SKM-1 treated with dmso at 0.1 percent for 144 hours (cell line): ENCODE measurements around the gene TBX1.
"Not testable (repeated sequence)": the region's sequence is repeated elsewhere in the genome, so short reads cannot be mapped to it uniquely, and the experiment has no call there.

Experiments
- DNase-seq: peaks from one replicate; lab custom pipeline; 2025; ENCODE audit not compliant: unreplicated experiment; lab: John Stamatoyannopoulos, UW

TBX1 gene

GRCh38 chr22:19763458-19764298, 3.1 kb downstream of the TBX1 start:
- no peak for DNase-seq

GRCh38 chr22:19764299-19764593, 3.7 kb downstream of the TBX1 start:
- DNase-seq = no peak

GRCh38 chr22:19764636-19765476, 4.3 kb downstream of the TBX1 start:
- no peak for DNase-seq

- DNase-seq = no peak
Observed at GRCh38 chr22:19765477-19766239, 5.1 kb downstream of the TBX1 start.

DNA sequence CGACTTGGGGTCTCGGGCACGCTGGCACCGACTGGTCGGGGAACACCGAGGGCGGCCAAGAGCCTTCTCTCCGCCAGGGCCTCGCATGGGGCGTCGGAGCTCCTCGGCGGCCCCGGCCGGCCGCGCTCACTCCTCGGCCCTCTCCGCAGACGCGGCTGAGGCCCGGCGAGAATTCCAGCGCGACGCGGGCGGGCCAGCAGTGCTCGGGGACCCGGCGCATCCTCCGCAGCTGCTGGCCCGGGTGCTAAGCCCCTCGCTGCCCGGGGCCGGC, 5.6 kb downstream of the TBX1 start:
- no peak for DNase-seq

- DNase-seq = no peak
Observed at GRCh38 chr22:19766511-19767426, 6.2 kb downstream of the TBX1 start.

- DNase-seq = no peak
Observed at GRCh38 chr22:19767427-19768341, 7.1 kb downstream of the TBX1 start.

DNA sequence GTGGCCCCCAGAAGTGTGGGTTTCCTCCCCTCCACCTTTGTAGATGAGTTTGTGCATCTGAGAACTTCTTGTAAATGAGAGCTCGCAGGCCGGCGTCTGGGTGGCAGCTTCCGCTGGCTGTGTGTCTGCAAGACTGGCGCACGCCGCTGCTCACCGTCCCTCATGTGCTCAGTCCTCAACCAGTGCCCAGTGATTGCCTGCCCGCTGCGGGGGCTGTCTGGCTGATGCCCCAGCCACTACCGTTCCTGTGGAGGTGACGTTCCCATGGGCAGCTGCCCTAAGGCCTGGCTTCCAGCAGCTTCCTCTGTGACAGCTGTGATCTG, 8.8 kb downstream of the TBX1 start:
- no peak for DNase-seq

- DNase-seq = no peak
Observed at GRCh38 chr22:19770349-19771220, 10.0 kb downstream of the TBX1 start.

DNA sequence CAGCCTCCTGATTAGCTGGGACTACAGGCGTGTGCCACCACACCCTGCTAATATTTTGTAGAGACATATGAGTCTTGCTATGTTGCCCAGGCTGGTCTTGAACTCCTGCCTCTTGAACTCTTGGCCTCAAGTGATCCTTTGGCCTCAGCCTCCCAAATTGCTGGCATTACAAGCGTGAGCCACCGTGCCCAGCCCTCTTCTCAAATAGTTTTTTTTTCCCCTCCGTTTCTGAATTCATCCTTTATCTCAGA, 11.8 kb downstream of the TBX1 start:
- DNase-seq = no peak

GRCh38 chr22:19772673-19773469, 12.3 kb downstream of the TBX1 start:
- no peak for DNase-seq

DNA sequence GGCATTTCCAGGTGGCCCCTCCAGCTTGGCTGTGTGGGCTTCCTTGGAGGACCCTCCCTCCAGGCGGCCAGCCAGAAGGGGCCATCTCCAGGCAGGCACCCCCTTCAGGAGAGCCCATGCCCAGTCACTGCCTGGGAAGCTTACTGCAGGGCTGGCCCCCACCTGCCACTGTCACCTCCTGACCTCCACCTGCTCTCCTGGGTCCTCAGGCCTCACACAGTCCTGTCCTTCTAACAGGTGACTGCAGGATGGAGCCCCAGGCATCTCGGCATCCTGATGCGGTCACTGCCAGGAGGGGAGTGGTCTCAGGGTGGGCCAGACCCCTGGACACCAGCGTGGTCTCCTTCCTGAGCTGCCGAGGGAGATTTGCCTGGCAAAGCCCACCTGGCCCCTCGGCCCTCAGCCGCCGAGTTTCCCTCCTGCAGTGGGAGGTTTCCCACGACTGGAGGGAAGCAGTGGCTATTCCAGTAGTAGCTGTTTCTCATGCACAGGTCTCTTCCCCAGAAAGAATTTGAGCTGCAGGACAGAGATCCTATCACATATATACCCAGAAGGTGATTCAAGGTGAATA, 13.0 kb downstream of the TBX1 start:
- DNase-seq = no peak

DNA sequence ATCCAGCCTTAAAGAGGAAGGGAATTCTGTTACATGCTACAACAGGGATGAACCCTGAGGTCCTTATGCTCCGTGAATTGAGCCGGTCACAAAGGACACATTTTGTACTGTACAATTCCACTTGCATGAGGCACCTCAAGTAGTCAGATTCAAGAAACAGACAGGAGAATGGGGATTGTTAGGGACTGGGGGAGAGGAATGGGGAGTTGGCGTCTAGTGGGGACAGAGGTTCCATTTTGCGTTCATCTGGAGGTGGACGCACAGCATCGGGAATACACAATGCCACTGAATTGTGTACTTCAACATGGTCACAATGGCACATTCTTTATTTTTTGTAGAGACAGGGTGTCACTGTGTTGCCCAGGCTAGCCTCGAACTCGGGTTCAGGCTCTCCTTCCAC, 14.1 kb downstream of the TBX1 start:
- no peak for DNase-seq

- no peak for DNase-seq
Observed at GRCh38 chr22:19775496-19776325, 15.1 kb downstream of the TBX1 start.

DNA sequence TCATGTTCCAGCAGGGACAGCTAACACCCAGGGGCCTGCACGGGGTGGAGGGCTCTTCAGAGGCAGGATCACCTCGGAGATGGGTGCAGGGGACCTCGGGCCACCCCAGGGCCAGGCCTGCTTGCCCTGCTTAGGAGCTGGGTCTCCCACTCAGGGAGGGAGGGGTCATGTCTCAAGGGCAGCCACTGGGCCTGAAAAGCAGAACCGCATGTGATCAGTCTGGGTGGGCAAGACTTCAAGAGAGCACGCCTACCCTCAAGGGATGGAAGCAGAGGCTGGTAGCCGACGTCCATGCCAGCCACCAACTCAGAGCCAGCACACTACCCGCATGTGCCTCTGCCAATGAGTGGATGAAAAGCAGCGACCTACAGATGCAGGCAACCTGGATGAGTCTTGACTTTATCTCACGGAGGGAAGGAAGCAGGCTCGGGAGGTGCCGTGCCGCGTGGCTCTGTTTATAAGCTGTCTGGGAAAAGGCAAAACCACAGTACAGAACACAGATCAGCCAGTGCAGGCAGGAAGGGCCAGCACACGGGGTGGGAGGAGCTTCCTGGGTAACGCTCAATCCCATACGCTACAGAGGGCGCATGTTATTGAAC, 16.0 kb downstream of the TBX1 start:
- no peak for DNase-seq

DNA sequence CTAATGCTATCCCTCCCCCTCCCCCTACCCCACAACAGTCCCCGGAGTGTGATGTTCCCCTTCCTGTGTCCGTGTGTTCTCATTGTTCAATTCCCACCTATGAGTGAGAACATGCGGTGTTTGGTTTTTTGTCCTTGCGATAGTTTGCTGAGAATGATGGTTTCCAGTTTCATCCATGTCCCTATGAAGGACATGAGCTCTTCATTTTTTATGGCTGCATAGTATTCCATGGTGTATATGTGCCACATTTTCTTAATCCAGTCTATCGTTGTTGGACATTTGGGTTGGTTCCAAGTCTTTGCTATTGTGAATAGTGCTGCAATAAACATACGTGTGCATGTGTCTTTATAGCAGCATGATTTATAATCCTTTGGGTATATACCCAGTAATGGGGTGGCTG, 16.6 kb downstream of the TBX1 start:
- DNase-seq = not testable (repeated sequence)

DNA sequence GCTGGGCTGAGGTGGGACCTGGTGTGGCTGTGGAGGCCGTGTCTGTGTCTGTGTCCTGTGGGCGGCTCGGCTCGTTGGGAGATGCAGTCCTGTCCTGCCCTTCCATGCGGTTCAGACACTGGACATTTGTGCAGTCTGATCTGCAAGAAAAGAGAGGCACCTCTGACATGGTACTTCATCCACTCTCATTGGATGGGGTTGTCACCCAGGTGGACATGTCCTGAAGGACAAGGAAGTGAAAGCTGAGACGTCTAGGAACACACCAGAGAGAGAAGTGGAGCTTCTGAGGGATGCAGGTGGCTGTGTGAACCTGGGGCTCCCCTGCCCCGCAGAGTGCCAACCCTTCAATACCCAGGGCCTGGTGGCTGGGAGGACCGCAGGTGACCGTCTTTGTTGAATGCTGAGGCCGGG, 18.4 kb downstream of the TBX1 start:
- DNase-seq = no peak
